Testis (tissue), 3 donors: ENCODE data around the gene ATP2B2. TPM values are rescaled to one million over a fixed set of nuclear protein-coding genes. Genes with fewer than 3 reads are reported as not detected.

Experiments
- DNase-seq: peaks from one replicate; pipeline ENCODE4 v3.0.0-alpha.2; 2019
- H3K27ac ChIP-seq, 2 donors: fragments of 200-600 bp; sonication (generic); one replicate each; pipeline ENCODE4 v1.5.1; 2019
- H3K27me3 ChIP-seq: fragments of 200-600 bp; sonication (generic); one replicate; pipeline ENCODE4 v1.5.1; 2019
- H3K36me3 ChIP-seq: fragments of 200-600 bp; sonication (generic); one replicate; pipeline ENCODE4 v1.5.1; 2017; ENCODE audit warnings: low read depth; ENCODE audit errors: missing control alignments
- H3K4me1 ChIP-seq: fragments of 200-600 bp; sonication (generic); one replicate; pipeline ENCODE4 v1.5.1; 2019
- H3K4me3 ChIP-seq, 2 donors: fragments of 200-600 bp; sonication (generic); one replicate each; pipeline ENCODE4 v1.5.1; 2017 to 2019
- H3K9me3 ChIP-seq: fragments of 200-600 bp; sonication (generic); one replicate; pipeline ENCODE4 v1.5.1; 2017
- CTCF ChIP-seq, 3 experiments: fragments of 450-650 bp in 2 of 3; fragments of 200-600 bp in 1 of 3; sonication (generic) in 1 of 3; IDR thresholded peaks; one replicate each; pipeline ENCODE4 v1.5.1; 2016 to 2019; ENCODE audit warnings: antibody characterized with exemption in 3 of 3, mild to moderate bottlenecking in 2 of 3, moderate library complexity in 1 of 3
- POLR2A ChIP-seq: fragments of 450-650 bp; IDR thresholded peaks from one replicate; pipeline ENCODE4 v1.6.1; 2017; ENCODE audit warnings: antibody characterized with exemption, mild to moderate bottlenecking, moderate library complexity
- WGBS, 2 donors: methylation state at CpG; one replicate each; pipeline ENCODE4 v1.1.5; 2018; 5-methylcytosine and 5-hydroxymethylcytosine counted together
- intact Hi-C: fragments of 100-400 bp; cut with DNase I; formaldehyde crosslinking; loops from one replicate; pipeline ENCODE4 v1.15.1; 2023; ENCODE audit warnings: low total_unique reads
- polyA plus RNA-seq: library from polyadenylated mRNA; stranded (reverse); fragments of 350-450 nt; fragmentation: Illumina TruSeq; extraction: RNeasy Lipid Tissue Mini Kit (QIAGEN cat#74804); gene quantifications from one replicate; pipeline ENCODE4 v1.2.3, GENCODE V29; 2014; ENCODE audit warnings: low read depth, low replicate concordance; ENCODE audit not compliant: insufficient read depth
- total RNA-seq, 2 donors: library from RNA; depleted of rRNA; stranded (reverse); fragments of >200 nt; gene quantifications; one replicate each; pipeline ENCODE4 v1.2.3, GENCODE V29; 2016

Gene ATP2B2
- total and polyA plus RNA-seq, 3 donors from 2014 or later, result 1.1 to 2.9 (median 1.8) TPM

GRCh38 chr3:10401990-10402761 lies 103.2 kb downstream of the ATP2B2 start:
- no peaks in the 10 kb centered on the region for H3K9me3 ChIP-seq
- TF ChIP-seq POLR2A (no peak), CTCF (IDR thresholded peaks at IDR 0.05) (no peak)
- no peaks in the 10 kb centered on the region for H3K27me3 ChIP-seq
- H3K27ac ChIP-seq, result no peak overlapping the region
- 95% methylated on average over 12 to 14 of the region's 14 CpGs for WGBS, 2 donors
- no peak for DNase-seq
- H3K36me3 ChIP-seq, result no peaks in the 10 kb centered on the region
- intact Hi-C loops, result no loop called here
- H3K4me1 ChIP-seq, result no peaks in the 10 kb centered on the region
- H3K4me3 ChIP-seq, result no peak overlapping the region

- Histone ChIP-seq H3K27ac (no peak overlapping the region), H3K36me3 (no peaks in the 10 kb centered on the region), H3K4me3 (no peak overlapping the region), H3K27me3 (no peaks in the 10 kb centered on the region), H3K9me3 (no peaks in the 10 kb centered on the region), H3K4me1 (no peaks in the 10 kb centered on the region)
- intact Hi-C loops, result no loop called here
- WGBS, 2 donors, result 92 to 95% methylated on average over 12 of the region's 12 CpGs
- TF ChIP-seq POLR2A (no peak), CTCF (IDR thresholded peaks at IDR 0.05) (no peak)
- DNase-seq, result no peak
Measured at GRCh38 chr3:10400749-10401495, 104.5 kb downstream of the ATP2B2 start.

GRCh38 chr3:10400050-10400748 lies 105.2 kb downstream of the ATP2B2 start:
- Histone ChIP-seq H3K4me3 (no peak overlapping the region), H3K27me3 (no peaks in the 10 kb centered on the region), H3K27ac (no peak overlapping the region), H3K9me3 (no peaks in the 10 kb centered on the region), H3K4me1 (no peaks in the 10 kb centered on the region), H3K36me3 (no peaks in the 10 kb centered on the region)
- no peak for TF ChIP-seq POLR2A
- no peak for TF ChIP-seq CTCF (IDR thresholded peaks at IDR 0.05)
- WGBS, 2 donors, result 86 to 89% methylated on average over 8 of the region's 8 CpGs
- intact Hi-C loops, result no loop called here
- DNase-seq, result no peak

GRCh38 chr3:10399634-10400033 lies 105.8 kb downstream of the ATP2B2 start:
- Histone ChIP-seq H3K36me3 (no peaks in the 10 kb centered on the region), H3K9me3 (no peaks in the 10 kb centered on the region), H3K27ac (no peak overlapping the region), H3K4me3 (no peak overlapping the region), H3K4me1 (no peaks in the 10 kb centered on the region), H3K27me3 (no peaks in the 10 kb centered on the region)
- 93 to 95% methylated on average over 3 of the region's 3 CpGs for WGBS, 2 donors
- no peak for TF ChIP-seq POLR2A
- no peak for DNase-seq
- intact Hi-C loops, result no loop called here

- no peaks in the 10 kb centered on the region for H3K9me3 ChIP-seq
- no peaks in the 10 kb centered on the region for H3K27me3 ChIP-seq
- 53 to 62% methylated on average over 4 of the region's 4 CpGs for WGBS, 2 donors
- intact Hi-C loops, result no loop called here
- H3K4me3 ChIP-seq, result no peak overlapping the region
- H3K27ac ChIP-seq, result no peak overlapping the region
- TF ChIP-seq POLR2A (no peak), CTCF (IDR thresholded peaks at IDR 0.05) (no peak)
- no peaks in the 10 kb centered on the region for H3K36me3 ChIP-seq
- no peaks in the 10 kb centered on the region for H3K4me1 ChIP-seq
- no peak for DNase-seq
Measured at GRCh38 chr3:10398341-10398740, 107.0 kb downstream of the ATP2B2 start.
